Epithelial cell of esophagus (primary cell): ENCODE measurements around the gene PTPRZ1.
A peak's percentile ranks its signal among the peaks of the same experiment; 100 is the strongest.

Experiments
- DNase-seq: peaks from one replicate; pipeline ENCODE4 v3.0.0; 2010; ENCODE audit warnings: low read depth
- H3K4me3 ChIP-seq: 2 replicates; pipeline ENCODE4 v1.5.1; 2011; ENCODE audit warnings: mild to moderate bottlenecking, low read length, control low read depth
- CTCF ChIP-seq: IDR thresholded peaks from 2 replicates; pipeline ENCODE4 v1.5.1; 2011; ENCODE audit warnings: low read depth, mild to moderate bottlenecking, low read length, control low read depth, inconsistent platforms; ENCODE audit not compliant: insufficient read depth; ENCODE audit errors: missing control alignments

The PTPRZ1 gene

GRCh38 chr7:121961089-121961867, 88.3 kb downstream of the PTPRZ1 start:
- TF ChIP-seq CTCF, result no peak
- DNase-seq, result peak; percentile 96
- H3K4me3 ChIP-seq, result no peak overlapping the region

GRCh38 chr7:121966276-121966934, 93.4 kb downstream of the PTPRZ1 start:
- H3K4me3 ChIP-seq, result no peak overlapping the region
- TF ChIP-seq CTCF, result no peak
- DNase-seq, result peak; percentile 63

- no peak overlapping the region for H3K4me3 ChIP-seq
- TF ChIP-seq CTCF, result no peak
- DNase-seq, result no peak
Observed at GRCh38 chr7:121966935-121967332, 94.0 kb downstream of the PTPRZ1 start.

GRCh38 chr7:121985476-121986030, 112.6 kb downstream of the PTPRZ1 start:
- H3K4me3 ChIP-seq, result no peak overlapping the region
- no peak for TF ChIP-seq CTCF
- DNase-seq, result no peak

- no peak for DNase-seq
- TF ChIP-seq CTCF, result no peak
- H3K4me3 ChIP-seq, result no peak overlapping the region
Observed at GRCh38 chr7:121992068-121992467, 119.1 kb downstream of the PTPRZ1 start.

GRCh38 chr7:121994625-121995410, 121.9 kb downstream of the PTPRZ1 start:
- peak; percentile 89 for DNase-seq
- H3K4me3 ChIP-seq, result no peak overlapping the region
- TF ChIP-seq CTCF, result peak; percentile 81
